ENCODE data around the gene ZNF846.
"Not testable (repeated sequence)": the region's sequence is repeated elsewhere in the genome, so short reads cannot be mapped to it uniquely, and the experiment has no call there.

Gene ZNF846

GRCh38 chr19:9768175-9769112 is at the start of gene ZNF846:
Gene ZNF846 (minus strand): TSS chr19:9768738. CDS start chr19:9764950, 3,788 bp downstream.
- DNase-seq: peak; percentile 96

- no peak for DNase-seq
Observed at GRCh38 chr19:9818175-9818733, 49.7 kb upstream of the ZNF846 start.

GRCh38 chr19:9811139-9811538 is 42.6 kb upstream of the ZNF846 start:
- no peak for DNase-seq

- no peak for DNase-seq
Observed at GRCh38 chr19:9808855-9809824, 40.6 kb upstream of the ZNF846 start.

- DNase-seq: no peak
Observed at GRCh38 chr19:9806803-9807202, 38.3 kb upstream of the ZNF846 start.

GRCh38 chr19:9801976-9802375 is 33.4 kb upstream of the ZNF846 start:
- DNase-seq: no peak

- DNase-seq: no peak
Observed at GRCh38 chr19:9799162-9799561, 30.6 kb upstream of the ZNF846 start.

- no peak for DNase-seq
Observed at GRCh38 chr19:9797871-9798270, 29.3 kb upstream of the ZNF846 start.

- peak; percentile 87 for DNase-seq
Observed at GRCh38 chr19:9796113-9796773, 27.7 kb upstream of the ZNF846 start.

- no peak for DNase-seq
Observed at GRCh38 chr19:9793071-9793591, 24.6 kb upstream of the ZNF846 start.

GRCh38 chr19:9792206-9793070 is 23.9 kb upstream of the ZNF846 start:
- peak; percentile 95 for DNase-seq

GRCh38 chr19:9791552-9792205 is 23.1 kb upstream of the ZNF846 start:
- peak; percentile 94 for DNase-seq

- not testable (repeated sequence) for DNase-seq
Observed at GRCh38 chr19:9791073-9791367, 22.5 kb upstream of the ZNF846 start.

GRCh38 chr19:9789579-9789978 is 21.0 kb upstream of the ZNF846 start:
- DNase-seq: not testable (repeated sequence)

- no peak for DNase-seq
Observed at GRCh38 chr19:9789066-9789465, 20.5 kb upstream of the ZNF846 start.

- DNase-seq: not testable (repeated sequence)
Observed at GRCh38 chr19:9788604-9789003, 20.1 kb upstream of the ZNF846 start.

- no peak for DNase-seq
Observed at GRCh38 chr19:9786819-9787218, 18.3 kb upstream of the ZNF846 start.

GRCh38 chr19:9786342-9786741 is 17.8 kb upstream of the ZNF846 start:
- no peak for DNase-seq

- peak; percentile 95 for DNase-seq
Observed at GRCh38 chr19:9785367-9786331, 17.1 kb upstream of the ZNF846 start.

GRCh38 chr19:9784163-9784496 is 15.6 kb upstream of the ZNF846 start:
- DNase-seq: not testable (repeated sequence)
